ENCODE measurements around the gene CD3E. TPM values are rescaled to one million over a fixed set of nuclear protein-coding genes. Genes with fewer than 3 reads are reported as not detected.

The CD3E gene
- total and polyA plus RNA-seq, 4 donors: 0.33 to 2.3 (median 1.8) TPM

DNA sequence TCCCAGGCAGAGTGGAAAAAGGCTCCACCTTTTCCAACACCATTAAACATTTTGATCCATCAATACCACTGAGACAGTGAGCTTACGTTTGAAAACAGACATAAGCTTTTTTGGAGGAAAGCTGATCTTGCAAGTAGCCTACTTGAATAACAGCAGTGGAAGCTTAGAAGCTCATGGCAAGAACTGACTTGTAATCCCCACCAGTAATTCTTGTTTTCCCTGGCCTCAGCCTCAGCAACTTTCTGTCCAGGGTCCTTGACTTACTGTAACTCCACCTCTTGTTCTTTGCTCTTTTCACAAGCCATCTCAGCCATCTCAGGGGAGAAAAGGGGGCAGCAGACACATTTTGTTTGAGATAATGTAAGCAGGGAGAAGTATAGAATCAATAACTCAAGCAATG lies 28.1 kb upstream of the CD3E start (continued):
- TF ChIP-seq, protein P1, sequence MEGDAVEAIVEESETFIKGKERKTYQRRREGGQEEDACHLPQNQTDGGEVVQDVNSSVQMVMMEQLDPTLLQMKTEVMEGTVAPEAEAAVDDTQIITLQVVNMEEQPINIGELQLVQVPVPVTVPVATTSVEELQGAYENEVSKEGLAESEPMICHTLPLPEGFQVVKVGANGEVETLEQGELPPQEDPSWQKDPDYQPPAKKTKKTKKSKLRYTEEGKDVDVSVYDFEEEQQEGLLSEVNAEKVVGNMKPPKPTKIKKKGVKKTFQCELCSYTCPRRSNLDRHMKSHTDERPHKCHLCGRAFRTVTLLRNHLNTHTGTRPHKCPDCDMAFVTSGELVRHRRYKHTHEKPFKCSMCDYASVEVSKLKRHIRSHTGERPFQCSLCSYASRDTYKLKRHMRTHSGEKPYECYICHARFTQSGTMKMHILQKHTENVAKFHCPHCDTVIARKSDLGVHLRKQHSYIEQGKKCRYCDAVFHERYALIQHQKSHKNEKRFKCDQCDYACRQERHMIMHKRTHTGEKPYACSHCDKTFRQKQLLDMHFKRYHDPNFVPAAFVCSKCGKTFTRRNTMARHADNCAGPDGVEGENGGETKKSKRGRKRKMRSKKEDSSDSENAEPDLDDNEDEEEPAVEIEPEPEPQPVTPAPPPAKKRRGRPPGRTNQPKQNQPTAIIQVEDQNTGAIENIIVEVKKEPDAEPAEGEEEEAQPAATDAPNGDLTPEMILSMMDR (IDR thresholded peaks at IDR 0.05; ENCODE audit: low read depth, low read length, missing input control): no peak
- TF ChIP-seq FOXA1 (IDR thresholded peaks at IDR 0.05) (no peak), JUND (IDR thresholded peaks at IDR 0.05) (no peak), YY1 (IDR thresholded peaks at IDR 0.05) (no peak)

GRCh38 chr11:118277312-118277711 lies 27.2 kb upstream of the CD3E start:
- H3K27me3 ChIP-seq (ENCODE audit: control insufficient read depth in 4 of 4, insufficient read depth in 4 of 4, low read length in 3 of 4): no peaks in the 10 kb centered on the region
- no peak overlapping the region for H3K4me3 ChIP-seq (ENCODE audit: low read depth in 1 of 3, low read length in 3 of 3)
- WGBS: 97% methylated on average over 1 of the region's 1 CpG
- no peaks in the 10 kb centered on the region for H3K4me1 ChIP-seq (ENCODE audit: control insufficient read depth in 4 of 4, insufficient read depth in 4 of 4, low read length in 3 of 4)
- H3K27ac ChIP-seq (ENCODE audit: low read depth in 1 of 2, low read length in 2 of 2): no peak overlapping the region
- no peaks in the 10 kb centered on the region for H3K9me3 ChIP-seq (ENCODE audit: control insufficient read depth in 4 of 4, low read length in 3 of 4)
- DNase-seq (ENCODE audit: low spot score): no peak
- no peaks in the 10 kb centered on the region for H3K36me3 ChIP-seq (ENCODE audit: control insufficient read depth in 4 of 4, insufficient read depth in 3 of 4, low read depth in 1 of 4, low read length in 3 of 4)
- no peak overlapping the region for H3K9ac ChIP-seq (ENCODE audit: low read depth in 1 of 2, low read length in 2 of 2)
- TF ChIP-seq GABPA (IDR thresholded peaks at IDR 0.05 in 1 of 2, conservative IDR thresholded peaks at IDR 0.05 in 1 of 2) (no peak), HNF4A (conservative IDR thresholded peaks at IDR 0.05) (no peak), EGR1 (IDR thresholded peaks at IDR 0.05; ENCODE audit: low read depth in 2 of 2) (no peak), RXRA (IDR thresholded peaks at IDR 0.05) (no peak), SP1 (IDR thresholded peaks at IDR 0.05) (no peak)
- TF ChIP-seq, protein P2, sequence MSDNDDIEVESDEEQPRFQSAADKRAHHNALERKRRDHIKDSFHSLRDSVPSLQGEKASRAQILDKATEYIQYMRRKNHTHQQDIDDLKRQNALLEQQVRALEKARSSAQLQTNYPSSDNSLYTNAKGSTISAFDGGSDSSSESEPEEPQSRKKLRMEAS (IDR thresholded peaks at IDR 0.05): no peak

DNA sequence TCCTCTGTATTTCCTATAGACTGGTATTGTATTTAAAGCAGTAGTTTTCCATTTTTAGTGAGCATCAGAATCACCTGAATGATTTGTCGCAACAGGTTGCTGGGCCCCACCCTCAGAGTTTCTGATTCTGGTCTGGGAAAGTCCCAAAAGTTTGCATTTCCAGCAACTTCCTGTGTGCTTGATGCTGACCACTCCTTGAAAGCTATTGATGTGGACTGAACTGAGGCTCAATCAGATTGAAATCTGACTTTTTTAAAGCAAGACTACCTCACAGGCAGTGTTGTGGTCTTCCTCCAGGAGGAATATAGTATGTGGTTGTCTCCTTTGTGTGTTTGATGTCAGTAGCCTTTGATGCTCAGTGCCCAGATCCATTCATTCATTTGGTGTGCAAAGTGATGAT lies 23.2 kb upstream of the CD3E start:
- H3K4me1 ChIP-seq (ENCODE audit: control insufficient read depth in 4 of 4, insufficient read depth in 4 of 4, low read length in 3 of 4): no peaks in the 10 kb centered on the region
- no peak overlapping the region for H3K4me3 ChIP-seq (ENCODE audit: low read depth in 1 of 3, low read length in 3 of 3)
- TF ChIP-seq, protein P1 (IDR thresholded peaks at IDR 0.05; ENCODE audit: low read depth, low read length, missing input control): no peak
- TF ChIP-seq JUND (IDR thresholded peaks at IDR 0.05) (no peak), HNF4A (conservative IDR thresholded peaks at IDR 0.05) (no peak)
- TF ChIP-seq, protein P3, sequence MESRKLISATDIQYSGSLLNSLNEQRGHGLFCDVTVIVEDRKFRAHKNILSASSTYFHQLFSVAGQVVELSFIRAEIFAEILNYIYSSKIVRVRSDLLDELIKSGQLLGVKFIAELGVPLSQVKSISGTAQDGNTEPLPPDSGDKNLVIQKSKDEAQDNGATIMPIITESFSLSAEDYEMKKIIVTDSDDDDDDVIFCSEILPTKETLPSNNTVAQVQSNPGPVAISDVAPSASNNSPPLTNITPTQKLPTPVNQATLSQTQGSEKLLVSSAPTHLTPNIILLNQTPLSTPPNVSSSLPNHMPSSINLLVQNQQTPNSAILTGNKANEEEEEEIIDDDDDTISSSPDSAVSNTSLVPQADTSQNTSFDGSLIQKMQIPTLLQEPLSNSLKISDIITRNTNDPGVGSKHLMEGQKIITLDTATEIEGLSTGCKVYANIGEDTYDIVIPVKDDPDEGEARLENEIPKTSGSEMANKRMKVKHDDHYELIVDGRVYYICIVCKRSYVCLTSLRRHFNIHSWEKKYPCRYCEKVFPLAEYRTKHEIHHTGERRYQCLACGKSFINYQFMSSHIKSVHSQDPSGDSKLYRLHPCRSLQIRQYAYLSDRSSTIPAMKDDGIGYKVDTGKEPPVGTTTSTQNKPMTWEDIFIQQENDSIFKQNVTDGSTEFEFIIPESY (IDR thresholded peaks at IDR 0.05): no peak
- no peaks in the 10 kb centered on the region for H3K36me3 ChIP-seq (ENCODE audit: control insufficient read depth in 4 of 4, insufficient read depth in 3 of 4, low read depth in 1 of 4, low read length in 3 of 4)
- H3K27ac ChIP-seq (ENCODE audit: low read depth in 1 of 2, low read length in 2 of 2): no peak overlapping the region
- H3K27me3 ChIP-seq (ENCODE audit: control insufficient read depth in 4 of 4, insufficient read depth in 4 of 4, low read length in 3 of 4): no peaks in the 10 kb centered on the region
- WGBS: 90% methylated on average over 1 of the region's 1 CpG
- no peaks in the 10 kb centered on the region for H3K9me3 ChIP-seq (ENCODE audit: control insufficient read depth in 4 of 4, low read length in 3 of 4)
- DNase-seq (ENCODE audit: low spot score): no peak
- H3K9ac ChIP-seq (ENCODE audit: low read depth in 1 of 2, low read length in 2 of 2): no peak overlapping the region

Measured in liver (tissue), 9 donors.